ENCODE results near the gene MLPH.

GRCh38 chr2:237503201-237503600 lies 16.1 kb downstream of the MLPH start:
- TF ChIP-seq ZNF24 (IDR thresholded peaks at IDR 0.05) (no peak), ZNF891 (CRISPR knock-in tag; IDR thresholded peaks at IDR 0.05) (no peak), NFIC (IDR thresholded peaks at IDR 0.05; ENCODE audit: low read length) (no peak), ATAD3A (CRISPR knock-in tag; IDR thresholded peaks at IDR 0.05) (no peak), POLR2A (IDR thresholded peaks at IDR 0.05; ENCODE audit: insufficient read depth in 1 of 2, low read depth in 2 of 2, low read length in 2 of 2) (no peak), CBX2 (IDR thresholded peaks at IDR 0.05; ENCODE audit: low read depth, low read length) (no peak), CBX2 (CRISPR knock-in tag; IDR thresholded peaks at IDR 0.05; ENCODE audit: low read depth) (no peak), SRSF9 (IDR thresholded peaks at IDR 0.05; ENCODE audit: borderline replicate concordance, insufficient read depth, low read depth, low read length, poor library complexity, severe bottlenecking) (no peak), ZNF562 (CRISPR knock-in tag; IDR thresholded peaks at IDR 0.05; ENCODE audit: borderline replicate concordance) (no peak), NFYB (CRISPR knock-in tag; IDR thresholded peaks at IDR 0.05) (no peak), SUZ12 (IDR thresholded peaks at IDR 0.05; ENCODE audit: low read depth, low read length) (no peak)
- TF ChIP-seq, protein P1, sequence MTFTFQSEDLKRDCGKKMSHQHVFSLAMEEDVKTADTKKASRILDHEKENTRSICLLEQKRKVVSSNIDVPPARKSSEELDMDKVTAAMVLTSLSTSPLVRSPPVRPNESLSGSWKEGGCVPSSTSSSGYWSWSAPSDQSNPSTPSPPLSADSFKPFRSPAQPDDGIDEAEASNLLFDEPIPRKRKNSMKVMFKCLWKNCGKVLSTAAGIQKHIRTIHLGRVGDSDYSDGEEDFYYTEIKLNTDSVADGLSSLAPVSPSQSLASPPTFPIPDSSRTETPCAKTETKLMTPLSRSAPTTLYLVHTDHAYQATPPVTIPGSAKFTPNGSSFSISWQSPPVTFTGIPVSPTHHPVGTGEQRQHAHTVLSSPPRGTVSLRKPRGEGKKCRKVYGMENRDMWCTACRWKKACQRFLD (CRISPR knock-in tag; IDR thresholded peaks at IDR 0.05; ENCODE audit: borderline replicate concordance): no peak
- TF ChIP-seq, protein P2, sequence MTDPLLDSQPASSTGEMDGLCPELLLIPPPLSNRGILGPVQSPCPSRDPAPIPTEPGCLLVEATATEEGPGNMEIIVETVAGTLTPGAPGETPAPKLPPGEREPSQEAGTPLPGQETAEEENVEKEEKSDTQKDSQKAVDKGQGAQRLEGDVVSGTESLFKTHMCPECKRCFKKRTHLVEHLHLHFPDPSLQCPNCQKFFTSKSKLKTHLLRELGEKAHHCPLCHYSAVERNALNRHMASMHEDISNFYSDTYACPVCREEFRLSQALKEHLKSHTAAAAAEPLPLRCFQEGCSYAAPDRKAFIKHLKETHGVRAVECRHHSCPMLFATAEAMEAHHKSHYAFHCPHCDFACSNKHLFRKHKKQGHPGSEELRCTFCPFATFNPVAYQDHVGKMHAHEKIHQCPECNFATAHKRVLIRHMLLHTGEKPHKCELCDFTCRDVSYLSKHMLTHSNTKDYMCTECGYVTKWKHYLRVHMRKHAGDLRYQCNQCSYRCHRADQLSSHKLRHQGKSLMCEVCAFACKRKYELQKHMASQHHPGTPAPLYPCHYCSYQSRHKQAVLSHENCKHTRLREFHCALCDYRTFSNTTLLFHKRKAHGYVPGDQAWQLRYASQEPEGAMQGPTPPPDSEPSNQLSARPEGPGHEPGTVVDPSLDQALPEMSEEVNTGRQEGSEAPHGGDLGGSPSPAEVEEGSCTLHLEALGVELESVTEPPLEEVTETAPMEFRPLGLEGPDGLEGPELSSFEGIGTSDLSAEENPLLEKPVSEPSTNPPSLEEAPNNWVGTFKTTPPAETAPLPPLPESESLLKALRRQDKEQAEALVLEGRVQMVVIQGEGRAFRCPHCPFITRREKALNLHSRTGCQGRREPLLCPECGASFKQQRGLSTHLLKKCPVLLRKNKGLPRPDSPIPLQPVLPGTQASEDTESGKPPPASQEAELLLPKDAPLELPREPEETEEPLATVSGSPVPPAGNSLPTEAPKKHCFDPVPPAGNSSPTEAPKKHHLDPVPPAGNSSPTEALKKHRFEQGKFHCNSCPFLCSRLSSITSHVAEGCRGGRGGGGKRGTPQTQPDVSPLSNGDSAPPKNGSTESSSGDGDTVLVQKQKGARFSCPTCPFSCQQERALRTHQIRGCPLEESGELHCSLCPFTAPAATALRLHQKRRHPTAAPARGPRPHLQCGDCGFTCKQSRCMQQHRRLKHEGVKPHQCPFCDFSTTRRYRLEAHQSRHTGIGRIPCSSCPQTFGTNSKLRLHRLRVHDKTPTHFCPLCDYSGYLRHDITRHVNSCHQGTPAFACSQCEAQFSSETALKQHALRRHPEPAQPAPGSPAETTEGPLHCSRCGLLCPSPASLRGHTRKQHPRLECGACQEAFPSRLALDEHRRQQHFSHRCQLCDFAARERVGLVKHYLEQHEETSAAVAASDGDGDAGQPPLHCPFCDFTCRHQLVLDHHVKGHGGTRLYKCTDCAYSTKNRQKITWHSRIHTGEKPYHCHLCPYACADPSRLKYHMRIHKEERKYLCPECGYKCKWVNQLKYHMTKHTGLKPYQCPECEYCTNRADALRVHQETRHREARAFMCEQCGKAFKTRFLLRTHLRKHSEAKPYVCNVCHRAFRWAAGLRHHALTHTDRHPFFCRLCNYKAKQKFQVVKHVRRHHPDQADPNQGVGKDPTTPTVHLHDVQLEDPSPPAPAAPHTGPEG (CRISPR knock-in tag; IDR thresholded peaks at IDR 0.05): no peak
- TF ChIP-seq, protein P3, sequence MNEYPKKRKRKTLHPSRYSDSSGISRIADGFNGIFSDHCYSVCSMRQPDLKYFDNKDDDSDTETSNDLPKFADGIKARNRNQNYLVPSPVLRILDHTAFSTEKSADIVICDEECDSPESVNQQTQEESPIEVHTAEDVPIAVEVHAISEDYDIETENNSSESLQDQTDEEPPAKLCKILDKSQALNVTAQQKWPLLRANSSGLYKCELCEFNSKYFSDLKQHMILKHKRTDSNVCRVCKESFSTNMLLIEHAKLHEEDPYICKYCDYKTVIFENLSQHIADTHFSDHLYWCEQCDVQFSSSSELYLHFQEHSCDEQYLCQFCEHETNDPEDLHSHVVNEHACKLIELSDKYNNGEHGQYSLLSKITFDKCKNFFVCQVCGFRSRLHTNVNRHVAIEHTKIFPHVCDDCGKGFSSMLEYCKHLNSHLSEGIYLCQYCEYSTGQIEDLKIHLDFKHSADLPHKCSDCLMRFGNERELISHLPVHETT (CRISPR knock-in tag; conservative IDR thresholded peaks at IDR 0.05): no peak
